GM23338 (cell line): ENCODE measurements around the gene RNF223. TPM values are rescaled to one million over a fixed set of nuclear protein-coding genes. Genes with fewer than 3 reads are reported as not detected.

ENCODE experiments used
- ATAC-seq: fragments of 200-7000 bp; cut with Tn5 transposase; 3 replicates; pipeline ENCODE4 v1.9.1; 2020
- DNase-seq: peaks from one replicate; pipeline ENCODE4 v3.0.0-alpha.2; 2015; ENCODE audit warnings: low spot score
- H2AFZ ChIP-seq: fragments of 200-600 bp; sonication (generic); 2 replicates; pipeline ENCODE4 v1.8.0; 2016; ENCODE audit warnings: antibody characterized with exemption, mild to moderate bottlenecking, moderate library complexity
- H3F3A ChIP-seq: fragments of 200-600 bp; sonication (generic); replicated peaks from 2 replicates; pipeline ENCODE4 v1.8.0; 2017; ENCODE audit warnings: antibody characterized with exemption, mixed run types, low read depth
- H3K27ac ChIP-seq: fragments of 200-600 bp; sonication (generic); 2 replicates; pipeline ENCODE4 v1.6.1; 2016; ENCODE audit warnings: low read depth
- H3K27me3 ChIP-seq: fragments of 200-600 bp; sonication (generic); 2 replicates; pipeline ENCODE4 v1.8.0; 2016; ENCODE audit warnings: mild to moderate bottlenecking, mixed run types, moderate library complexity; ENCODE audit not compliant: insufficient read depth
- H3K36me3 ChIP-seq: fragments of 200-600 bp; sonication (generic); 2 replicates; pipeline ENCODE4 v1.8.0; 2016; ENCODE audit warnings: mild to moderate bottlenecking; ENCODE audit not compliant: insufficient read depth
- H3K4me1 ChIP-seq: fragments of 200-600 bp; sonication (generic); 2 replicates; pipeline ENCODE4 v1.8.0; 2016; ENCODE audit warnings: mild to moderate bottlenecking, moderate library complexity; ENCODE audit not compliant: insufficient read depth
- H3K4me2 ChIP-seq: fragments of 200-600 bp; sonication (generic); 2 replicates; pipeline ENCODE4 v1.7.1; 2017; ENCODE audit warnings: mixed run types
- H3K4me3 ChIP-seq: fragments of 200-600 bp; sonication (generic); 2 replicates; pipeline ENCODE4 v1.6.1; 2016; ENCODE audit warnings: mixed run types
- H3K79me2 ChIP-seq: fragments of 200-600 bp; sonication (generic); replicated peaks from 2 replicates; pipeline ENCODE4 v1.8.0; 2017; ENCODE audit warnings: mild to moderate bottlenecking; ENCODE audit not compliant: insufficient read depth
- H3K9me2 ChIP-seq: fragments of 200-600 bp; sonication (generic); 2 replicates; pipeline ENCODE4 v1.8.0; 2017; ENCODE audit not compliant: insufficient read depth
- H4K20me1 ChIP-seq: fragments of 200-600 bp; sonication (generic); replicated peaks from 2 replicates; pipeline ENCODE4 v1.8.0; 2017; ENCODE audit warnings: mild to moderate bottlenecking; ENCODE audit not compliant: insufficient read depth
- H3K27ac Mint-ChIP-seq: 2 replicates; pipeline ENCODE4 v1.8.0; 2020; ENCODE audit warnings: inconsistent platforms, mild to moderate bottlenecking, moderate library complexity, mixed read lengths
- H3K27me3 Mint-ChIP-seq: 3 replicates; pipeline ENCODE4 v1.8.0; 2022; ENCODE audit warnings: low read depth, mild to moderate bottlenecking, moderate library complexity, mixed read lengths, inconsistent platforms; ENCODE audit not compliant: insufficient read depth, poor library complexity
- H3K36me3 Mint-ChIP-seq: 3 replicates; pipeline ENCODE4 v1.8.0; 2021; ENCODE audit warnings: low read depth, mild to moderate bottlenecking, inconsistent platforms, moderate library complexity, mixed read lengths
- H3K4me1 Mint-ChIP-seq: 3 replicates; pipeline ENCODE4 v1.8.0; 2020; ENCODE audit warnings: mild to moderate bottlenecking, inconsistent platforms, mixed read lengths
- H3K4me3 Mint-ChIP-seq: 3 replicates; pipeline ENCODE4 v1.8.0; 2021; ENCODE audit warnings: moderate library complexity, mild to moderate bottlenecking, inconsistent platforms, mixed read lengths
- H3K9me3 Mint-ChIP-seq: 3 replicates; pipeline ENCODE4 v1.8.0; 2020; ENCODE audit warnings: moderate library complexity, mild to moderate bottlenecking, inconsistent platforms, mixed read lengths
- EZH2 ChIP-seq: fragments of 200-600 bp; sonication (generic); IDR thresholded peaks from one replicate; pipeline ENCODE4 v1.8.0; 2017; ENCODE audit warnings: antibody characterized with exemption, mild to moderate bottlenecking, low read depth; ENCODE audit not compliant: unreplicated experiment
- EZH2phosphoT487 ChIP-seq: fragments of 200-600 bp; sonication (generic); IDR thresholded peaks from one replicate; pipeline ENCODE4 v1.8.1; 2018; ENCODE audit warnings: antibody characterized with exemption; ENCODE audit not compliant: unreplicated experiment
- JUNB ChIP-seq: IDR thresholded peaks from one replicate; pipeline ENCODE4 v1.6.1; 2016; ENCODE audit warnings: antibody characterized with exemption; ENCODE audit not compliant: unreplicated experiment
- NANOG ChIP-seq: IDR thresholded peaks from 2 replicates; pipeline ENCODE4 v1.6.1; 2016; ENCODE audit warnings: antibody characterized with exemption, borderline replicate concordance
- POLR2AphosphoS5 ChIP-seq: IDR thresholded peaks from 2 replicates; pipeline ENCODE4 v1.6.1; 2016; ENCODE audit warnings: antibody characterized with exemption, low read depth
- STAT1 ChIP-seq: IDR thresholded peaks from one replicate; pipeline ENCODE4 v1.6.1; 2016; ENCODE audit warnings: antibody characterized with exemption; ENCODE audit not compliant: unreplicated experiment
- ZNF331 ChIP-seq: fragments of 250-450 bp; sonication (Bioruptor Pico); IDR thresholded peaks from 2 replicates; pipeline ENCODE4 v1.5.0; 2020; ENCODE audit warnings: low read depth, mild to moderate bottlenecking, moderate library complexity
- ZNF462 ChIP-seq: fragments of 250-450 bp; sonication (Bioruptor Pico); IDR thresholded peaks from 2 replicates; pipeline ENCODE4 v1.5.0; 2020; ENCODE audit warnings: mild to moderate bottlenecking, moderate library complexity
- polyA plus RNA-seq: library from polyadenylated mRNA; unstranded; fragments of >200 nt; fragmentation: Nextera tagmentation; extraction: Ambion mirVana; gene quantifications from 2 replicates; pipeline ENCODE4 v1.2.1, GENCODE V29; 2016
- total RNA-seq: library from RNA; depleted of rRNA; stranded (reverse); fragments of >200 nt; shearing (Covaris generic); gene quantifications from 2 replicates; pipeline ENCODE4 v1.2.3, GENCODE V29; 2014
- TF ChIP-seq, protein P1 (sequence below), 2 experiments: fragments of 200-600 bp in 1 of 2; sonication (generic) in 1 of 2; conservative IDR thresholded peaks; 2 replicates each; pipeline versions ENCODE4 v1.5.1 to v1.6.1; 2016 to 2017; ENCODE audit warnings: antibody characterized with exemption in 2 of 2, low read depth in 2 of 2, mild to moderate bottlenecking in 2 of 2, moderate library complexity in 1 of 2
- TF ChIP-seq, protein P2 (sequence below): IDR thresholded peaks from one replicate; pipeline ENCODE4 v1.6.1; 2018; ENCODE audit warnings: antibody characterized with exemption; ENCODE audit not compliant: unreplicated experiment
- TF ChIP-seq, protein P3 (sequence below): IDR thresholded peaks from 2 replicates; pipeline ENCODE4 v1.6.1; 2016; ENCODE audit warnings: antibody characterized with exemption

RNF223 gene
- total and polyA plus RNA-seq, 2 experiments from 2014 or later: not detected

DNA sequence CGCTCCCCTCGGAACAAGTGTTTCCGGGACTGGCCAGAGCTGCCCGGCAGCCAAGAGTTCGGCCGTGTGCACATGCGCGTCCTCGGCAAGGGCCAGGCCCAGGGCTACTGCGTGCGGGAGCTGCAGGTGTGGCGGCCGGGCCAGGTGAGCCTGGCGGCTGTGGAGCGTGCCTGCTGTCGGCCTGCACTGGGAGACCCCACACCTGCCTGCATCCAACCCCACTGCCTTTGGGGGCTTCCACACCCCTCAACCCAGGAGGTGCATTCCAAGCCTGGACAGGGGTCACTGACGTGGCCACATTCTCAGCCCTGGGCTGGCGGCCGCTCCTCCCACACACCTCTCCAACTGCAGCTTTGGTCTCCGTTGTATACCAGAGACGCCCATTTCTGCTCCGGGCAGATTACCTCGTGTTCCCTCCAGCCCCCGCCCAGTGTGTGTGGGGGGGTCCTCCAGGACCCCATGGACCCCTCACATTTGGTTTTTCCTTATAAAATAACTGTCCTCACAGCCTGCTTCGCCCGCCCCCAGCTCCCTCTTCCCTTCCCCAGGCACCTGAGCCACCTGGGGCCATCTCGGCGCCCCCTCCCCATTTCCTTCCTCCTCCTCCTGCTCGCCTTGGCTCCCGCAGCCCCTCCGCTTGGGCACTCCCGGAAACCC lies 6.1 kb downstream of the RNF223 start (continued):
- TF ChIP-seq, protein P1, sequence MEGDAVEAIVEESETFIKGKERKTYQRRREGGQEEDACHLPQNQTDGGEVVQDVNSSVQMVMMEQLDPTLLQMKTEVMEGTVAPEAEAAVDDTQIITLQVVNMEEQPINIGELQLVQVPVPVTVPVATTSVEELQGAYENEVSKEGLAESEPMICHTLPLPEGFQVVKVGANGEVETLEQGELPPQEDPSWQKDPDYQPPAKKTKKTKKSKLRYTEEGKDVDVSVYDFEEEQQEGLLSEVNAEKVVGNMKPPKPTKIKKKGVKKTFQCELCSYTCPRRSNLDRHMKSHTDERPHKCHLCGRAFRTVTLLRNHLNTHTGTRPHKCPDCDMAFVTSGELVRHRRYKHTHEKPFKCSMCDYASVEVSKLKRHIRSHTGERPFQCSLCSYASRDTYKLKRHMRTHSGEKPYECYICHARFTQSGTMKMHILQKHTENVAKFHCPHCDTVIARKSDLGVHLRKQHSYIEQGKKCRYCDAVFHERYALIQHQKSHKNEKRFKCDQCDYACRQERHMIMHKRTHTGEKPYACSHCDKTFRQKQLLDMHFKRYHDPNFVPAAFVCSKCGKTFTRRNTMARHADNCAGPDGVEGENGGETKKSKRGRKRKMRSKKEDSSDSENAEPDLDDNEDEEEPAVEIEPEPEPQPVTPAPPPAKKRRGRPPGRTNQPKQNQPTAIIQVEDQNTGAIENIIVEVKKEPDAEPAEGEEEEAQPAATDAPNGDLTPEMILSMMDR (conservative IDR thresholded peaks at IDR 0.05; ENCODE audit: low read depth in 2 of 2): no peak
- no peak for TF ChIP-seq EZH2phosphoT487
- no peak for TF ChIP-seq POLR2AphosphoS5
- no peak for TF ChIP-seq ZNF331 (CRISPR knock-in tag)
- no peak for TF ChIP-seq EZH2

DNA sequence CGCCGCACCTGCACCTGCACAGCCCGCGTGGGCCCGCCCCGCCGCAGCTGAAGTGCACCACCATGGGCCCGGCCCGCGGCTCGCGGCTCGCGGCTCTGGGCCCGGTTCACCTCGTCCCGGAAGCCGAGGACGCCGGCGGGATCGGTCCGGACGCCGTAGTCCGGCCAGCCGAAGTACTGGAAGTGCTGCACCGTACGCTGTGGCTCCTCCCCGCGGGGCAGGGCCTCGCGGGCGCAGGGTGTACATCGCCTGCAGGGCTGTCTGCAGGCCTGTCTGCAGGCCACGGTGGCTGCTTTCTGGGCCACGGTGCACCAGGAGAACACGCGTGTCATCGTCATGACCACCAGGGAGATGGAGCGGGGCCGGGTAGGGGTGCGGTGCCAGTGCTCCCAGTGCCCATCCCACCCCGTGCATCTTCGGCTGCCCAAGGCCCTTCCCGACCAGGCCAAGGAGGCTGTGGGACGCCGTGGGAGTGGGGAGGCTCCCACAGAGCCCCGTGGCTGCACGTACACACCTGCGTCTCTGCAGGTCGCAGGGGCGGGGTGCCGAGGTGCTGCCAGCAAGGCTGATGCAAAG lies 6.7 kb downstream of the RNF223 start:
- Histone ChIP-seq H3K4me1 (peaks cover 6% of the 10 kb centered on the region; the same call in 1 of the 2 replicates), H3K36me3 (no peaks in the 10 kb centered on the region), H3K79me2 (no peaks in the 10 kb centered on the region), H3K9me2 (no peaks in the 10 kb centered on the region), H3K4me3 (no peak overlapping the region), H3K4me2 (no peak overlapping the region), H3K27ac (no peak overlapping the region), H2AFZ (no peak overlapping the region), H4K20me1 (no peaks in the 10 kb centered on the region; the same call in 1 of the 2 replicates), H3K27me3 (peaks cover 29% of the 10 kb centered on the region), H3F3A (no peaks in the 10 kb centered on the region)
- no peak for ATAC-seq
- Mint-ChIP-seq H3K27me3 (peaks cover 21% of the 10 kb centered on the region), H3K9me3 (no peaks in the 10 kb centered on the region), H3K27ac (no peak overlapping the region), H3K4me1 (no peaks in the 10 kb centered on the region), H3K36me3 (no peaks in the 10 kb centered on the region), H3K4me3 (no peak overlapping the region)
- no peak for DNase-seq
- TF ChIP-seq STAT1: no peak
- no peak for TF ChIP-seq JUNB
- no peak for TF ChIP-seq ZNF462 (CRISPR knock-in tag)
- TF ChIP-seq EZH2: no peak
- no peak for TF ChIP-seq NANOG
- TF ChIP-seq, protein P2, sequence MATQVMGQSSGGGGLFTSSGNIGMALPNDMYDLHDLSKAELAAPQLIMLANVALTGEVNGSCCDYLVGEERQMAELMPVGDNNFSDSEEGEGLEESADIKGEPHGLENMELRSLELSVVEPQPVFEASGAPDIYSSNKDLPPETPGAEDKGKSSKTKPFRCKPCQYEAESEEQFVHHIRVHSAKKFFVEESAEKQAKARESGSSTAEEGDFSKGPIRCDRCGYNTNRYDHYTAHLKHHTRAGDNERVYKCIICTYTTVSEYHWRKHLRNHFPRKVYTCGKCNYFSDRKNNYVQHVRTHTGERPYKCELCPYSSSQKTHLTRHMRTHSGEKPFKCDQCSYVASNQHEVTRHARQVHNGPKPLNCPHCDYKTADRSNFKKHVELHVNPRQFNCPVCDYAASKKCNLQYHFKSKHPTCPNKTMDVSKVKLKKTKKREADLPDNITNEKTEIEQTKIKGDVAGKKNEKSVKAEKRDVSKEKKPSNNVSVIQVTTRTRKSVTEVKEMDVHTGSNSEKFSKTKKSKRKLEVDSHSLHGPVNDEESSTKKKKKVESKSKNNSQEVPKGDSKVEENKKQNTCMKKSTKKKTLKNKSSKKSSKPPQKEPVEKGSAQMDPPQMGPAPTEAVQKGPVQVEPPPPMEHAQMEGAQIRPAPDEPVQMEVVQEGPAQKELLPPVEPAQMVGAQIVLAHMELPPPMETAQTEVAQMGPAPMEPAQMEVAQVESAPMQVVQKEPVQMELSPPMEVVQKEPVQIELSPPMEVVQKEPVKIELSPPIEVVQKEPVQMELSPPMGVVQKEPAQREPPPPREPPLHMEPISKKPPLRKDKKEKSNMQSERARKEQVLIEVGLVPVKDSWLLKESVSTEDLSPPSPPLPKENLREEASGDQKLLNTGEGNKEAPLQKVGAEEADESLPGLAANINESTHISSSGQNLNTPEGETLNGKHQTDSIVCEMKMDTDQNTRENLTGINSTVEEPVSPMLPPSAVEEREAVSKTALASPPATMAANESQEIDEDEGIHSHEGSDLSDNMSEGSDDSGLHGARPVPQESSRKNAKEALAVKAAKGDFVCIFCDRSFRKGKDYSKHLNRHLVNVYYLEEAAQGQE: no peak
- no peak for TF ChIP-seq POLR2AphosphoS5
- TF ChIP-seq EZH2phosphoT487: no peak
- no peak for TF ChIP-seq ZNF331 (CRISPR knock-in tag)
- TF ChIP-seq, protein P3, sequence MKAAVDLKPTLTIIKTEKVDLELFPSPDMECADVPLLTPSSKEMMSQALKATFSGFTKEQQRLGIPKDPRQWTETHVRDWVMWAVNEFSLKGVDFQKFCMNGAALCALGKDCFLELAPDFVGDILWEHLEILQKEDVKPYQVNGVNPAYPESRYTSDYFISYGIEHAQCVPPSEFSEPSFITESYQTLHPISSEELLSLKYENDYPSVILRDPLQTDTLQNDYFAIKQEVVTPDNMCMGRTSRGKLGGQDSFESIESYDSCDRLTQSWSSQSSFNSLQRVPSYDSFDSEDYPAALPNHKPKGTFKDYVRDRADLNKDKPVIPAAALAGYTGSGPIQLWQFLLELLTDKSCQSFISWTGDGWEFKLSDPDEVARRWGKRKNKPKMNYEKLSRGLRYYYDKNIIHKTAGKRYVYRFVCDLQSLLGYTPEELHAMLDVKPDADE: no peak
